K562 (cell line): ENCODE measurements around the gene ZNF800. TPM values are rescaled to one million over a fixed set of nuclear protein-coding genes. Genes with fewer than 3 reads are reported as not detected.

ENCODE experiments used
- ATAC-seq: fragments of 200-7000 bp; cut with Tn5 transposase; 3 replicates; pipeline ENCODE4 v1.9.1; 2020; ENCODE audit warnings: moderate library complexity
- BruUV-seq: library from RNA; stranded (reverse); fragments of 400-500 nt; replicated peaks from 2 replicates; lab custom pipeline; 2021; lab: Mats Ljungman, UMichigan
- CTCF ChIA-PET: fragments of 300-600 bp; formaldehyde crosslinking; extraction: SDS; loops from one replicate; lab custom pipeline; 2021; ENCODE audit warnings: low intra/inter-chr PET ratio; lab: Yijun Ruan, JAX
- POLR2A ChIA-PET: fragments of 300-600, 350-650 bp; sonication (Branson Sonifier 250); formaldehyde crosslinking; extraction: SDS; loops from one replicate; lab custom pipeline; 2021; ENCODE audit warnings: antibody characterized with exemption, inconsistent platforms; lab: Yijun Ruan, JAX
- DNase-seq, 4 experiments: peaks; one replicate each; pipeline versions ENCODE4 v3.0.0 to v3.0.0-alpha.2; 2011 to 2018; ENCODE audit warnings: low spot score in 3 of 4, mixed read lengths in 3 of 4; ENCODE audit errors: extremely low read depth in 1 of 4
- FAIRE-seq: peaks from 2 replicates; lab custom pipeline; 2011; peaks lifted over from hg19 to GRCh38; lab: Jason Lieb, UNC
- H2AFZ ChIP-seq: 2 replicates; pipeline ENCODE4 v1.6.0; 2011; ENCODE audit warnings: low read depth, low read length, control low read depth, inconsistent platforms
- H3K27ac ChIP-seq: fragments of 200-600 bp; 3 replicates; pipeline ENCODE4 v1.8.0; 2011; ENCODE audit warnings: low read depth, mild to moderate bottlenecking, control low read depth, inconsistent platforms, low read length, moderate library complexity, mixed read lengths; ENCODE audit errors: extremely low read depth
- H3K27me3 ChIP-seq, 2 experiments: fragments of 300-600 bp in 1 of 2; 2 replicates in 1 of 2; 3 replicates in 1 of 2; pipeline versions ENCODE4 v1.6.0 to v1.8.0; 2011; ENCODE audit warnings: inconsistent platforms in 2 of 2, low read length in 2 of 2, mild to moderate bottlenecking in 1 of 2, mixed read lengths in 1 of 2, moderate library complexity in 1 of 2; ENCODE audit not compliant: control insufficient read depth in 2 of 2, insufficient read depth in 2 of 2
- H3K36me3 ChIP-seq: fragments of 300-600 bp; 3 replicates; pipeline ENCODE4 v1.8.0; 2011; ENCODE audit warnings: mild to moderate bottlenecking, low read length, inconsistent platforms; ENCODE audit not compliant: control insufficient read depth, insufficient read depth
- H3K4me1 ChIP-seq, 2 experiments: fragments of 200-600 bp in 1 of 2; replicated peaks in 1 of 2; 2 replicates in 1 of 2; 3 replicates in 1 of 2; pipeline versions ENCODE4 v1.5.1 to v1.8.0; 2011; ENCODE audit warnings: inconsistent platforms in 2 of 2, low read length in 2 of 2, mild to moderate bottlenecking in 1 of 2, mixed read lengths in 1 of 2, moderate library complexity in 1 of 2; ENCODE audit not compliant: control insufficient read depth in 2 of 2, insufficient read depth in 2 of 2
- H3K4me2 ChIP-seq: 2 replicates; pipeline ENCODE4 v1.6.1; 2011; ENCODE audit warnings: low read length, control low read depth, inconsistent platforms, mixed read lengths; ENCODE audit not compliant: insufficient read depth
- H3K4me3 ChIP-seq: fragments of 200-600 bp; sonication (generic), shearing (Covaris generic); 2 replicates; pipeline ENCODE4 v1.5.1; 2016; ENCODE audit warnings: control low read depth, inconsistent platforms
- H3K79me2 ChIP-seq: fragments of 200-600 bp; 3 replicates; pipeline ENCODE4 v1.8.0; 2011; ENCODE audit warnings: low read length, inconsistent platforms; ENCODE audit not compliant: control insufficient read depth, insufficient read depth
- H3K9ac ChIP-seq, 2 experiments: 2 replicates each; pipeline versions ENCODE4 v1.6.0 to v1.6.1; 2011; ENCODE audit warnings: low read depth in 2 of 2, low read length in 2 of 2, control low read depth in 1 of 2, inconsistent platforms in 1 of 2, mild to moderate bottlenecking in 1 of 2, mixed read lengths in 1 of 2; ENCODE audit not compliant: insufficient read depth in 1 of 2
- H3K9me1 ChIP-seq: one replicate; pipeline ENCODE4 v1.6.0; 2011; ENCODE audit warnings: inconsistent platforms, mild to moderate bottlenecking, low read length, moderate library complexity; ENCODE audit not compliant: control insufficient read depth, insufficient read depth
- H3K9me3 ChIP-seq: replicated peaks from 2 replicates; pipeline ENCODE4 v1.5.1; 2011; ENCODE audit warnings: low read depth, low read length, inconsistent platforms; ENCODE audit not compliant: control insufficient read depth, insufficient read depth
- H4K20me1 ChIP-seq: replicated peaks from 2 replicates; pipeline ENCODE4 v1.6.1; 2011; ENCODE audit warnings: low read length, inconsistent platforms, mixed read lengths; ENCODE audit not compliant: control insufficient read depth, insufficient read depth
- ATF2 ChIP-seq: sonication (generic); formaldehyde crosslinking; IDR thresholded peaks from 2 replicates; pipeline ENCODE4 v1.8.1; 2022; ENCODE audit warnings: missing genetic modification reagents
- FOXK2 ChIP-seq, 2 experiments: fragments of 450-650 bp; IDR thresholded peaks in 1 of 2; conservative IDR thresholded peaks in 1 of 2; 2 replicates each; pipeline ENCODE4 v1.6.1; 2016; ENCODE audit warnings: low read depth in 2 of 2, mild to moderate bottlenecking in 1 of 2
- GTF2E2 ChIP-seq: fragments of 200-800 bp; sonication (Bioruptor generic); IDR thresholded peaks from 2 replicates; pipeline ENCODE4 v1.6.1; 2016; ENCODE audit warnings: missing genetic modification characterization, missing compliant biosample characterization
- HIVEP1 ChIP-seq: fragments of 250-450 bp; sonication (Bioruptor Pico); IDR thresholded peaks from 2 replicates; pipeline ENCODE4 v1.4.0; 2020; ENCODE audit warnings: mild to moderate bottlenecking
- HLTF ChIP-seq: fragments of 450-650 bp; IDR thresholded peaks from 2 replicates; pipeline ENCODE4 v1.6.1; 2016
- HMGN3 ChIP-seq: IDR thresholded peaks from 2 replicates; pipeline ENCODE4 v1.6.1; 2011; ENCODE audit warnings: borderline replicate concordance, low read depth, mild to moderate bottlenecking, mixed read lengths, low read length; ENCODE audit not compliant: insufficient read length; ENCODE audit errors: extremely low read depth
- HNRNPK ChIP-seq: fragments of 200-400 bp; formaldehyde crosslinking; IDR thresholded peaks from one replicate; pipeline ENCODE4 v1.6.1; 2018; ENCODE audit warnings: mild to moderate bottlenecking, low read depth, low read length; ENCODE audit not compliant: poor library complexity, severe bottlenecking
- ILF3 ChIP-seq: fragments of 450-650 bp; IDR thresholded peaks from 2 replicates; pipeline ENCODE4 v1.6.1; 2018; ENCODE audit warnings: antibody characterized with exemption, mild to moderate bottlenecking, moderate library complexity, borderline replicate concordance
- L3MBTL2 ChIP-seq: fragments of 450-650 bp; IDR thresholded peaks from 2 replicates; pipeline ENCODE4 v1.6.1; 2016; ENCODE audit warnings: mild to moderate bottlenecking, moderate library complexity
- NBN ChIP-seq: fragments of 450-650 bp; IDR thresholded peaks from 2 replicates; pipeline ENCODE4 v1.6.1; 2016; ENCODE audit warnings: low read depth, mild to moderate bottlenecking
- NCOA1 ChIP-seq: fragments of 450-650 bp; IDR thresholded peaks from 2 replicates; pipeline ENCODE4 v1.6.1; 2016; ENCODE audit warnings: low read depth
- PRDM10 ChIP-seq: fragments of 450-650 bp; IDR thresholded peaks from 2 replicates; pipeline ENCODE4 v1.6.1; 2018; ENCODE audit not compliant: partially characterized antibody
- RAD21 ChIP-seq, 2 experiments: fragments of 250-450 bp in 1 of 2; fragments of 450-650 bp in 1 of 2; sonication (Bioruptor Pico) in 1 of 2; formaldehyde crosslinking in 1 of 2; IDR thresholded peaks in 1 of 2; conservative IDR thresholded peaks in 1 of 2; 2 replicates each; pipeline versions ENCODE4 v1.4.0 to v1.8.0; 2020 to 2022; ENCODE audit warnings: mild to moderate bottlenecking in 2 of 2, moderate library complexity in 1 of 2
- ZNF121 ChIP-seq: sonication (generic); formaldehyde crosslinking; conservative IDR thresholded peaks from 2 replicates; pipeline ENCODE4 v1.8.0; 2022; ENCODE audit warnings: missing genetic modification reagents
- ZNF57 ChIP-seq: fragments of 450-650 bp; formaldehyde crosslinking; IDR thresholded peaks from 2 replicates; pipeline ENCODE4 v1.4.0; 2020; ENCODE audit warnings: mild to moderate bottlenecking, moderate library complexity
- WGBS: fragments of 100-300 bp; shearing (Covaris generic); methylation state at CpG from one replicate; pipeline ENCODE4 v1.1.6; 2016; ENCODE audit warnings: low coverage, mixed read lengths; ENCODE audit not compliant: insufficient coverage; ENCODE audit errors: missing lambda C conversion rate; 5-methylcytosine and 5-hydroxymethylcytosine counted together
- in situ Hi-C: fragments of 300-500 bp; cut with MboI; formaldehyde crosslinking; loops from 4 replicates; pipeline ENCODE4 v1.15.0; 2018; ENCODE audit warnings: inconsistent platforms, mixed read lengths
- intact Hi-C: fragments of 100-400 bp; cut with micrococcal nuclease; formaldehyde crosslinking; loops from 2 replicates; pipeline ENCODE4 v1.14.2; 2022
- polyA plus RNA-seq, 8 experiments: library from polyadenylated mRNA; depleted of rRNA in 4 of 8; stranded (reverse) in 5 of 8; unstranded in 3 of 8; fragments of >200 nt; fragmentation: Nextera tagmentation in 2 of 8; fragmentation: Illumina TruSeq in 1 of 8; extraction: Ambion mirVana in 2 of 8; extraction: Trizol in 1 of 8; gene quantifications; 2 replicates each; pipeline versions ENCODE4 v1.2.1 to v1.2.3, GENCODE V29; 2011 to 2014; ENCODE audit warnings: inconsistent platforms in 1 of 8, missing spikeins in 1 of 8
- total RNA-seq, 7 experiments: library from RNA; depleted of rRNA in 6 of 7; stranded (reverse); fragments of >200 nt in 6 of 7; fragmentation: Illumina TruSeq in 2 of 7; extraction: Trizol in 2 of 7; gene quantifications; 2 replicates each; pipeline versions ENCODE4 v1.2.1 to v1.2.3, GENCODE V29; 2011 to 2021; ENCODE audit warnings: low replicate concordance in 1 of 7

Gene ZNF800
- total and polyA plus RNA-seq, 9 of the 15 experiments (the other 6 are each of a cell fraction or from before 2014, with no cell fraction given): 7.5 to 58.3 (median 33.4) TPM

- TF ChIP-seq RAD21 (CRISPR knock-in tag; conservative IDR thresholded peaks at IDR 0.05 in 1 of 2, IDR thresholded peaks at IDR 0.05 in 1 of 2) (0 out of 4 replicates have a peak, but pooled peaks of 1 of the 2 experiments have one; percentile 4), ZNF57 (no peak)
These were observed 334 bp downstream of the ZNF800 start (continued) for GRCh38 chr7:127392182-127392565.

- Histone ChIP-seq H2AFZ (peak overlapping the region; percentile 84), H3K9ac (peak overlapping the region; percentile 97 to 99), H3K27me3 (no peaks in the 10 kb centered on the region), H3K36me3 (peaks cover 44% of the 10 kb centered on the region), H3K9me1 (no peaks in the 10 kb centered on the region), H3K27ac (peak overlapping the region; percentile 97), H3K4me2 (peak overlapping the region; percentile 97), H3K4me1 (peaks cover 28 to 31% of the 10 kb centered on the region in 2 experiments), H3K79me2 (peaks cover 63% of the 10 kb centered on the region), H3K9me3 (no peaks in the 10 kb centered on the region), H4K20me1 (peaks cover 4% of the 10 kb centered on the region; the same call in 1 of the 2 replicates), H3K4me3 (peak overlapping the region; percentile 92)
- WGBS: under 1% methylated on average over 50 of the region's 66 CpGs
- ATAC-seq (peak; percentile 47), DNase-seq (peak in 2 of 4 experiments; percentile 49 to 56), FAIRE-seq (no peak)
- in situ Hi-C loops: no loop called here
- ChIA-PET CTCF (interaction anchor here (0.7 kb wide), 1 partner anchor 818 kb away, joined by 3 read pairs; no protein-coding TSS in a partner anchor), POLR2A (interaction anchor here (0.5 to 2.3 kb wide), 10 partner anchors 9 to 194 kb away, joined by 3 to 22 read pairs (median 4); partner anchors contain the start of gene GCC1)
- no TSS peak for BruUV-seq
- intact Hi-C loops: loop anchor here (2.0 kb wide), 2 partner anchors 27 to 43 kb away; no protein-coding TSS in a partner anchor
- TF ChIP-seq HNRNPK: peak; percentile 14
- TF ChIP-seq HIVEP1 (CRISPR knock-in tag): 0 out of 2 replicates have a peak, but pooled peaks have one; percentile 77
- TF ChIP-seq HMGN3: peak; percentile 81
- TF ChIP-seq FOXK2 (conservative IDR thresholded peaks at IDR 0.05 in 1 of 2, IDR thresholded peaks at IDR 0.05 in 1 of 2; ENCODE audit: low read depth in 2 of 2): 0 out of 4 replicates have a peak, but pooled peaks of 1 of the 2 experiments have one; percentile 20
- peak; percentile 67 for TF ChIP-seq L3MBTL2
- TF ChIP-seq ZNF121 (CRISPR knock-in tag): no peak
- TF ChIP-seq HLTF: peak; percentile 64; the same call in 1 of the 2 replicates
- TF ChIP-seq ATF2 (CRISPR knock-in tag): peak; percentile 55; the same call in 1 of the 2 replicates
- TF ChIP-seq ILF3: peak; percentile 73; the same call in 1 of the 2 replicates
- 0 out of 2 replicates have a peak, but pooled peaks have one; percentile 13 for TF ChIP-seq NBN
- TF ChIP-seq NCOA1: 0 out of 2 replicates have a peak, but pooled peaks have one; percentile 31
- TF ChIP-seq GTF2E2 (tag): peak; percentile 93
- peak; percentile 14 for TF ChIP-seq PRDM10
These were observed 822 bp downstream of the ZNF800 start for GRCh38 chr7:127391591-127392181.
